Parathyroid adenoma (tissue), 2 donors: Measurements from ENCODE around the gene SLC39A9.

ENCODE experiments used
- H2AFZ ChIP-seq: fragments of 300-600 bp; sonication (generic); one replicate; pipeline ENCODE4 v1.7.0; 2017; ENCODE audit warnings: antibody characterized with exemption, mild to moderate bottlenecking
- H3K27ac ChIP-seq: fragments of 300-600 bp; sonication (generic); one replicate; pipeline ENCODE4 v1.7.0; 2017
- H3K27me3 ChIP-seq: fragments of 300-600 bp; sonication (generic); one replicate; pipeline ENCODE4 v1.7.0; 2017; ENCODE audit warnings: low read length; ENCODE audit not compliant: control insufficient read depth, insufficient read depth
- H3K36me3 ChIP-seq: fragments of 300-600 bp; sonication (generic); one replicate; pipeline ENCODE4 v1.7.0; 2017; ENCODE audit warnings: low read length; ENCODE audit not compliant: control insufficient read depth, insufficient read depth
- H3K4me1 ChIP-seq: fragments of 300-600 bp; sonication (generic); one replicate; pipeline ENCODE4 v1.7.0; 2017; ENCODE audit warnings: control low read depth
- H3K4me2 ChIP-seq: fragments of 300-600 bp; sonication (generic); one replicate; pipeline ENCODE4 v1.7.0; 2017; ENCODE audit warnings: low read length
- H3K4me3 ChIP-seq: fragments of 300-600 bp; sonication (generic); one replicate; pipeline ENCODE4 v1.7.0; 2017; ENCODE audit warnings: low read depth, low read length
- H3K79me2 ChIP-seq: fragments of 300-600 bp; sonication (generic); one replicate; pipeline ENCODE4 v1.7.0; 2017; ENCODE audit warnings: control low read depth
- H3K9ac ChIP-seq: fragments of 300-600 bp; sonication (generic); one replicate; pipeline ENCODE4 v1.7.0; 2017; ENCODE audit warnings: mild to moderate bottlenecking
- H3K9me3 ChIP-seq: fragments of 300-600 bp; sonication (generic); one replicate; pipeline ENCODE4 v1.7.0; 2017; ENCODE audit warnings: low read length; ENCODE audit not compliant: control insufficient read depth
- TF ChIP-seq, protein P1 (sequence below): fragments of 300-600 bp; sonication (generic); IDR thresholded peaks from one replicate; pipeline ENCODE4 v1.7.0; 2017; ENCODE audit warnings: antibody characterized with exemption, mild to moderate bottlenecking
- donor health status: primary hyperparathyroidism.

SLC39A9 gene

DNA sequence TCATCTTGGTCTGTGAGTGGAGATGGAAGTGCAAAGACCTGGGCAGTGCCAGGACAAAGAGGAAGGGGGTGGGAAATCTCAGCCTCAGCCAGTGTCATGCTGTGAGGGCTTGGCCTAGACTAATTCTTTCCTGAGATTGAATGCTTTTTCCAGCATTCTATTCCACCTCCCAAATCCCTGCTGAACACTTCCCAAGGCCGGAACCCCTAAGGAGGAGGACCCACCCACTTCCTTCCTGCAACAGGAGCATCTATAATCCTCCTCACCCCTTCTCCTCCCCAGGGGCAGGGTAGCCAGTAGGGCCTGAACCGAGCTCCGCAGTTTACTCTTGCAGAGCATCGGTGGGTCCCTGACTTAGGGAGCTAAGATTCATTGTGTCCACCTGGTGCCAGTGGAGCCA, 89.3 kb downstream of the SLC39A9 start:
- no peak overlapping the region for H3K9ac ChIP-seq
- H3K79me2 ChIP-seq: no peaks in the 10 kb centered on the region
- TF ChIP-seq, protein P1, sequence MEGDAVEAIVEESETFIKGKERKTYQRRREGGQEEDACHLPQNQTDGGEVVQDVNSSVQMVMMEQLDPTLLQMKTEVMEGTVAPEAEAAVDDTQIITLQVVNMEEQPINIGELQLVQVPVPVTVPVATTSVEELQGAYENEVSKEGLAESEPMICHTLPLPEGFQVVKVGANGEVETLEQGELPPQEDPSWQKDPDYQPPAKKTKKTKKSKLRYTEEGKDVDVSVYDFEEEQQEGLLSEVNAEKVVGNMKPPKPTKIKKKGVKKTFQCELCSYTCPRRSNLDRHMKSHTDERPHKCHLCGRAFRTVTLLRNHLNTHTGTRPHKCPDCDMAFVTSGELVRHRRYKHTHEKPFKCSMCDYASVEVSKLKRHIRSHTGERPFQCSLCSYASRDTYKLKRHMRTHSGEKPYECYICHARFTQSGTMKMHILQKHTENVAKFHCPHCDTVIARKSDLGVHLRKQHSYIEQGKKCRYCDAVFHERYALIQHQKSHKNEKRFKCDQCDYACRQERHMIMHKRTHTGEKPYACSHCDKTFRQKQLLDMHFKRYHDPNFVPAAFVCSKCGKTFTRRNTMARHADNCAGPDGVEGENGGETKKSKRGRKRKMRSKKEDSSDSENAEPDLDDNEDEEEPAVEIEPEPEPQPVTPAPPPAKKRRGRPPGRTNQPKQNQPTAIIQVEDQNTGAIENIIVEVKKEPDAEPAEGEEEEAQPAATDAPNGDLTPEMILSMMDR: no peak
- no peak overlapping the region for H3K27ac ChIP-seq
- no peak overlapping the region for H3K4me2 ChIP-seq
- H3K4me3 ChIP-seq: no peak overlapping the region
- no peak overlapping the region for H2AFZ ChIP-seq
- H3K9me3 ChIP-seq: no peaks in the 10 kb centered on the region
- peaks cover 2% of the 10 kb centered on the region for H3K4me1 ChIP-seq
- H3K36me3 ChIP-seq: no peaks in the 10 kb centered on the region
- no peaks in the 10 kb centered on the region for H3K27me3 ChIP-seq

DNA sequence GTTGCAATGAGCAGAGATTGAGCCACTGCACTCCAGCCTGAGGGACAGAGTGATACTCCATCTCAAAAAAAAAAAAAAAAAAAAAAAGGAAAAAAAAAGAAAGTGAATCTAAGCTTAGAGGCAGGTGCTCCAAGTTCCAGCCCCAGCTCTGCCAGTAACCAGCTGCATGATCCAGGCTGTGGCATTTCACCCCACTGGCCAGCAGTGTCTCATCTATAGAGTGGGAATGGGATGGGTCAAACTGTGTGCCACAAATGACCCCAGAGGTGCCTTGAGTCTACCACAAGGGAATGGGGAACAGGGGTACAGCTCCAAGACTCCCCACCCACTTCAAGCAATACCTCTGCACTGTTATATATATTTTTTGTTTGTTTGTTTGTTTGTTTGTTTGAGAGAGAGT, 91.0 kb downstream of the SLC39A9 start:
- H3K27ac ChIP-seq: no peak overlapping the region
- H3K79me2 ChIP-seq: no peaks in the 10 kb centered on the region
- no peak overlapping the region for H3K4me3 ChIP-seq
- H2AFZ ChIP-seq: no peak overlapping the region
- no peaks in the 10 kb centered on the region for H3K4me1 ChIP-seq
- no peaks in the 10 kb centered on the region for H3K9me3 ChIP-seq
- no peaks in the 10 kb centered on the region for H3K36me3 ChIP-seq
- no peaks in the 10 kb centered on the region for H3K27me3 ChIP-seq
- TF ChIP-seq, protein P1: no peak
- no peak overlapping the region for H3K4me2 ChIP-seq
- H3K9ac ChIP-seq: no peak overlapping the region

DNA sequence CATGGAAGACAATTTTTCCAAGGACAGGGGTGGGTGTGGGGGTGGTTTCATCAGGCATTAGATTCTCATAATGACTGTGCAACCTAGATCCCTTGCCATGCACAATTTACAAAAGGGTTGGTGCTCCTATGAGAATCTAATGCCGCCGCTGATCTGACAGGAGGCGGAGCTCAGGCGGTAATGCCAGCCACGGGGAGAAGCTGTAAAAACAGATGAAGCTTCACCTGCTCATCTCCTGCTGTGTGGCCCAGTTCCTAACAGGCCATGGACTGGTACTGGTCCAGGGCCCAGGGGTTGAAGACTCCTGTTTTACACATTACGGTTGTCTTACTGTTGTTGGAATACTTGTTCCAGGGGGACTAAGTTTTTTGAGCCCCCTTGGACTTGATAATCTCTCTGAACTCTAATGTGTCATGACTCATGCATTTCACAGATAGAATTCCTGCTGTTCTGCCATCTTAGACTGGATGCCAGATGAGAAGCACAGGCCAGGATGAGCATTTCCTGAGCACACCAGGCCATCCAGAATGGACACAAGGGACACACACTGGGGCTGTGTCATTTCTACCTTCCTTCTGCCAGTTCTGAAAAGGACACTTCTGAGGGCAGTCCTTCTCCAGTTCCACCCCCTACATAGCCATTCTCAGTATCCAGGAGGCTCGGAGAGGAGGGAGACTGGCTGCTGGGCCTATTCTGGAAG, 91.9 kb downstream of the SLC39A9 start:
- Histone ChIP-seq H3K27me3 (no peaks in the 10 kb centered on the region), H3K27ac (no peak overlapping the region), H2AFZ (no peak overlapping the region), H3K79me2 (no peaks in the 10 kb centered on the region), H3K4me1 (no peaks in the 10 kb centered on the region), H3K4me2 (no peak overlapping the region), H3K9ac (no peak overlapping the region), H3K4me3 (no peak overlapping the region), H3K36me3 (no peaks in the 10 kb centered on the region), H3K9me3 (no peaks in the 10 kb centered on the region)
- TF ChIP-seq, protein P1: no peak

DNA sequence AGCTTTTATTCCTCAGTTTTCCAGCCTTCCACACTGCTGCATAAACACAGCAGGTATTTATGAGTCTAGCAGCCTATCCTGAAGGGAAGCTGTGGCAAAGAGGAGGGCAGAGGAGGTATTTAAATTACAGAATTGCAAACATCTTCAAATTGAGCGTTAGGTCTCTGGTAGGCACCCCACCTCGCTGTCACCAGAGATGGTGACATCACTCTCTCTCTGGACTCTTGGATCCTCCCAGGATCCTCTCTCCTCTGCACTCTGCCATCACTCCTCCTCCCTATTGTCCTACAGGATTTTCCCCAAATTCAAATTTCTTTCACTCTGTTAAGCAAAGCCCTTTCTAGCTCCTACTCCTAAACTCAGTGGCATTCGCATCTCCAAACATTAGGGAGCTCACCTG, 92.7 kb downstream of the SLC39A9 start:
- Histone ChIP-seq H3K4me3 (no peak overlapping the region), H3K79me2 (no peaks in the 10 kb centered on the region), H3K4me1 (no peaks in the 10 kb centered on the region), H2AFZ (no peak overlapping the region), H3K27me3 (no peaks in the 10 kb centered on the region), H3K36me3 (no peaks in the 10 kb centered on the region), H3K9me3 (no peaks in the 10 kb centered on the region), H3K27ac (no peak overlapping the region), H3K9ac (no peak overlapping the region), H3K4me2 (no peak overlapping the region)
- TF ChIP-seq, protein P1: no peak

DNA sequence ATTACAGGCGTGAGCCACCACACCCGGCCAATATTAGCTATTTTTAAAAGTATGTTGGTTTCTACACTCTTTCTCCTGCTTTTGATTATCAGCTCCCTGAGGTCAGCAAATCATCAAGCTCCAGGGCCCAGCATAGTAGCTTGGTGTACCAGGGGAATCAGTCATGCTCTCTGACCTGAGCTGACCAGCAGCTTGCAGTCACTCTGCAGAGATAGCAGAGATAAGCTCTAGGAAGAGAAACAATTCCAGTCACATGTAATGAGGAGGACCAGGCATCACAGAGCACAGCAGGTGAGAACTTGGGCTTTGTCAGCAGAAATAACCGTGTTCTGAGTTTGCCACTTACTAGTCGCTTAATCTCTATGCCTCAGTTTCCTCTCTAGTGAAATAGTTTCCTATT, 94.5 kb downstream of the SLC39A9 start:
- no peak overlapping the region for H3K9ac ChIP-seq
- TF ChIP-seq, protein P1: no peak
- no peaks in the 10 kb centered on the region for H3K36me3 ChIP-seq
- H3K27me3 ChIP-seq: no peaks in the 10 kb centered on the region
- no peaks in the 10 kb centered on the region for H3K4me1 ChIP-seq
- no peak overlapping the region for H3K27ac ChIP-seq
- no peak overlapping the region for H2AFZ ChIP-seq
- no peak overlapping the region for H3K4me2 ChIP-seq
- no peaks in the 10 kb centered on the region for H3K9me3 ChIP-seq
- H3K4me3 ChIP-seq: no peak overlapping the region
- no peaks in the 10 kb centered on the region for H3K79me2 ChIP-seq
